ENCODE measurements around the gene RSRP1.
"Not testable (repeated sequence)": the region's sequence is repeated elsewhere in the genome, so short reads cannot be mapped to it uniquely, and the experiment has no call there.

The RSRP1 gene, protein sequence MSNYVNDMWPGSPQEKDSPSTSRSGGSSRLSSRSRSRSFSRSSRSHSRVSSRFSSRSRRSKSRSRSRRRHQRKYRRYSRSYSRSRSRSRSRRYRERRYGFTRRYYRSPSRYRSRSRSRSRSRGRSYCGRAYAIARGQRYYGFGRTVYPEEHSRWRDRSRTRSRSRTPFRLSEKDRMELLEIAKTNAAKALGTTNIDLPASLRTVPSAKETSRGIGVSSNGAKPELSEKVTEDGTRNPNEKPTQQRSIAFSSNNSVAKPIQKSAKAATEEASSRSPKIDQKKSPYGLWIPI

DNA sequence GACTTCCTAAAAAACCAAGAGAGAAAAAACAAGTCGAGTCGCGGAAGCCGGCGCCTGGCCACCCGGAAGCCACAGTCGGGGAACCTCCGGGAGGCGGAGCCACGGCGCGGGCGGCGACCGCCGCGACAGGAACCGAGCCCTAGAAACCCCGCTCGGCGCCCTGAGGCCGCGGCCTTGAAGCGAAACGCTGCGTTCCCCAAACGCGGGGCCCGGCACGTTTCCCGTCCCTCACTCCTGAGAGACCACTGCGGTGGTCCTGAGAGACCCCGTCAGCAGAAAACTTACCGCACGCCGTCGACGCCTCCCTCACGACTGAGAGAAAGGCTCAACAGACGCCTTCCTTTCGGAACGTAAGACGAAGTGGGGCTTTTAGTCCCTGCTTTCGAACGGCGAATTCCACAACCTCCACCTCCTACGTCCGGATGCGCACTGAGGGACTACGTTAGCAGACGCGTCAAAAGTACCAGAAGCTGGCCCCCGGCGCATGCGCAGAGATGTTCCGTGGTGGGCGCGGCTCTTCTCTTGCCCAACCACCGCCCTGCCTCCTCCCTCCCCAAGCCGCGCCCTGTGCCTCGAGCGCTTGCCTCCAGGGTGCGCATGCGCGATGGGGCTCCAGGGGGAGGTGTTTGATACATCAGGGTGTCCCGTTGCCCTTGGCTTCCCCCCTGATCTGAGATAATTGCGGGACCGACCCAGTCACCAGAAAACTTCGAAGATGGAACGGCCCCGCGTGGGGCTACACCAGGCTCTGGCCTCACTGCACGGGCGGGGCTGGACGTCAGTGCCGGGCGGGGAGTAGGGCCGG, at the start of gene RSRP1:
RSRP1 (minus strand) TSS at position 431 of the 805 bp plus-strand sequence. CDS start 491 bp downstream, outside the sequence.
- DNase-seq = peak; percentile 100

DNA sequence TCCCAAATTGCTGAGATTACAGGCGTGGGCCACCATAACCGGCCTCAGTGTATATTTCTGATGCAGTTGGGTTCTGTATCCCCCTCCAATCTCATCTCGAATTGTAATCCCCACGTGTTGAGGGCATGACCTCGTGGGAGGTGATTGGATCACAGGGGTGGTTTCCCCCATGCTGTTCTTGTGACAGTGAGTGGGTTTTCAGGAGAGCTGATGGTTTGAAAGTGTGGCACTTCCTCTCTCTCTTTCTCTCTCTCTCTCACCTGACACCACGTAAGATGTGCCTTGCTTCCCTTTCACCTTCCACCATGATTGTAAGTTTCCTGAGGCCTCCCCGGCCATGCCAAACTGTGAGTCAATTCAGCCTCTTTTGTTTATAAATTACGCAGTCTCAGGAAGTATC, 49.2 kb upstream of the RSRP1 start:
- peak; percentile 7 to 26 (median 15) for DNase-seq

DNA sequence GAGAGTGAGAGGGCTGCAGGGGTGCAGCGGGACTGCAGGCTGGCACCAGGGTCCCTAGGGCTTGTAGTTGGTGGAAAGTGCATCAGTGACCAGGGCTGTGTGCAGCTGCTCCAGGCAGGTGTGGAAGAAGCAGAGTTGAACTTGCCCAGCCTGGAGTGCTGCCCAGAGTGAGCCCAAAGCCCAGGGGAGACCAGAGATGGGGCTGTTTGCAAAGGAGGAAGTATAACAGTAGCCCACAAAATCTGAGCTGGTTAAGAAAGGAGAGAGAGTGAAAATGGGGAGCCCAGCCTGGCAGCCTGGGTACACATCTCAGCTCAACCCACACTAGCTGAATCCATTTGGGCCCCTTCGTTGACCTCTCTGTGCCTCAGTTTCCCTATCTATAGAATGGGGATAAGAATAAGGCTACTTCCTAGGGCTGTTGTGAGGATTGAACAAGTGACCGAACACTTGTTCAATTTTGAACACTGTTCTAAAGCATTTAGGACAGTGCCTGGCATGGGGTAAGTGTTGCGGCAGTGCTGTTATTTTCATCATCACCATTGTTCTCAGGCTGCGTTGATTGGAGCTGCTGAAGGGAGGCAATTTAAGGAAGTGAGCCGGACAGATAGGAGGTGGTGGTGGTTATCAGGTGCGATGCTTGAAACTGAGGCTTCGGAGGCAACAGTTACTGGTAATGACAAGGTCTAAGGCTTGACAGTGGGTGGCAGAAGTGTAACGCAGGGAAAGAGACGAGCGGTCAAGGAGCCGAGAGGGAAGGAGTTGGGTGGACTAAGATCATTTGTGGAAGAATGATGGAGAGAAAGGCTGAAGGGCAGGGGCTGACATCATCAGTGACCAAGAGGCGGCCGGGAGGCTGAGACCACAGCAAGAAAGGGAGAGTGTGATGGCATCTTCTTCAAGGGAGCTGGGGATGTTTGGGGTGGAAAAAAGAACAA, 47.9 kb upstream of the RSRP1 start:
- not testable (repeated sequence) for DNase-seq

- peak in 2 of 3 donors; percentile 16 to 62 for DNase-seq
Observed at GRCh38 chr1:25293426-25293825, 46.2 kb upstream of the RSRP1 start.

DNA sequence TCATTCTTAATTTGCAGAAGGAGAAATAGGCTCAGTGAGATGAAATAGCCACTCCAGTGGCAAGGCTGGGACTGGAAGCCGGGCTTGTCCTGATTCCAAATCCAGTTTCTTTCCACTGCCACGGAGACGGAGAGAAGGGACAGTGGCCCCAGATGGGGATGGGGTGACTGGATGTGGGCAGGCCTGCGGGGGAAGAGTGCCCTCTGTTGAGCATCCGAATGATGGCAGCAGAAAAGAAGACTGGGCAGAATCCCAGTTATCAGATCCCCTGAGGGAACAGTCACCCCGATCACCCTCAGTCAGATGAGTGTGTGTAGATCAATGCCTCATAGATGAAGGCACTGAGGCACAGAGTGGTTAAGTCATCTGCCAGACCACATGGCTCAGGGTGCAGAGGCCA, 42.8 kb upstream of the RSRP1 start:
- not testable (repeated sequence) for DNase-seq

DNA sequence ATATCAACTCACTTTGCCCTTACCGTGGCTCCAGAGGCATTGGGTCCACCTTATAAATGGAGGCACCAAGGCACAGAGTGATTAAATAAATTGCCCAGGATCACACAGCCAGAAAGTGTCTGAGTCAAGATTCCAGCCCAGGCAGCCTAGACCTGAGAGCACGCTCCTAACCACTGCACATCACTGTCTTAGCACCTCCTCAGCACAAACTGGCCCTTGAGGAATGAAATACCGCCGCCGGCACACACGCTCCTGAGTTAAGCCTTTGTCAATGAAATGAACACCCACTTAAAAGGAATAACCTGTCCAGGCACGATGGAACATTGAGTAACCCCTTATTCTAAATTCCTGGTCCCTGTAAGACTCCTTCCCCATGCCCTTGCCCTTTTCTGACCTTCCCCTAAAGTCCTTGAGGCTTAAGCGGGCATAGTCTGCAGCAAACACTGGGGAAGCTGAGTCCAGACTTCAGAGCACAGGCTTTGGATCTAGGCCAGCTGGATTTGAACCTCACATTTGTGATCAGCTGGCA, 41.4 kb upstream of the RSRP1 start:
- not testable (repeated sequence) for DNase-seq

GRCh38 chr1:25287164-25287563, 39.9 kb upstream of the RSRP1 start:
- not testable (repeated sequence) for DNase-seq

DNA sequence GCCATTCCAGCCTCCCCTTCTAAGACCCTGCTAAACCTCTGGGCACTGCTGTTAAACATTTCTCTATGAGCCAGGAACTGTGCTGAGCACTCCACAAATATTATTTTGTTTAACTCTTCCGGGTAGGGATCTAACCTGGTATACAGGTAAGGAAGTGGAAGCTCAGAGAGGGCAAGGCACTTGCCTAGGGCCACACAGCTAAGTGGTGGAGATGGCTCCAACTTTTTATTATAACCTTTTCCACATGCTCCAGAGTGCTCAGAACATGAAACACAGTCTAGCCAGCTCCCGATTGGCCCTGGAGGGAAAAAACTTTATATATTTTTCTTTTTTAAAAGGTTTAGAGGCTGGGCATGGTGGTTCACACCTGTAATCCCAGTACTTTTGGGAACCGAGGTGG, 38.6 kb upstream of the RSRP1 start:
- DNase-seq = not testable (repeated sequence)

DNA sequence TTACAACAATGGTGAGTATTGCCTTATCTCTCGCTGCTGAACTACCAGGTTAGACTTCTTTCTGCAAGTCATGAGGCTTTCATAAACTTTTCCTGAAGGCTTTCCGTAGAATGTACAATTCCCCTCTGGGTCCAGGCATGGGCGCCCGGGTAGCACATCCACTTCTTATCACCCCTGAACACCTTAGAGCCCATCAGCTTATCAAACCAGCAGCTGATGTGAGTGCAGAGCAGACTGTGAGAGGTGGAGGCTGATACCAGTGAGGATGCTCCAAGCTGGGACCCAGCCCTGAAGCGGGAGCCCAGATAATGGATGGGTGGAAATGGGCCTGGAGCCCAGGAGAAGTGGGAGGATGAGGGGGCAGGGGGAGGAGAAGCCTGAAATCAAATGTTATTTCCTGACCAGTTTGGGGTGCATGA, 32.4 kb upstream of the RSRP1 start:
- DNase-seq = not testable (repeated sequence)

DNA sequence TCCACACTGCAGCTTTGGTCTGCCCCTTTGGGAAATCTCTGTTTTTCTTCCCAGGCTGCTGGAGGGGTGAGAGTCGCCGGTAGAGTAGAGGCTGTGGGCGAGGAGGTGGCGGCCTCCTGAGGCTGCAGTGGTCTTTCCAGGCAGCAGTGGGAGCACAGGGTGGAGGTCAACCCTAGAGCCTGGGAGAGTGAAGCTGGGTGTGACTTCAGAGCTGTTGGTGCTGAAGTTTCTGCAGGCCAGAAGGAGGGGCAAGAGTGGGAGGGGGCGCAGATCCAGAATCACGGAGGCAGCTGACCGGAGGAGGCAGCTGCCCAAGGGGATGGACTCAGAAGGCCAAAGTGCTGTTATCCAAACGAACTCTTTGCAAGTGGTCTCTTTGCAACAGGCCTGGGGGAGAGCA, 31.5 kb upstream of the RSRP1 start:
- DNase-seq = not testable (repeated sequence)

GRCh38 chr1:25278358-25278757, 31.1 kb upstream of the RSRP1 start:
- not testable (repeated sequence) for DNase-seq

GRCh38 chr1:25277295-25277694, 30.0 kb upstream of the RSRP1 start:
- not testable (repeated sequence) for DNase-seq

GRCh38 chr1:25275648-25276047, 28.4 kb upstream of the RSRP1 start:
- DNase-seq = not testable (repeated sequence)

- DNase-seq = not testable (repeated sequence)
Observed at GRCh38 chr1:25272238-25272637, 25.0 kb upstream of the RSRP1 start, which contains the start of gene RHD. Gene RHD, plus strand, starts transcription at chr1:25272509. Its CDS starts 39 bp downstream, at chr1:25272548.

GRCh38 chr1:25268143-25268760, 21.0 kb upstream of the RSRP1 start:
- DNase-seq = peak in 1 of 3 donors; percentile 54

- DNase-seq = peak; percentile 70 to 87 (median 77)
Observed at GRCh38 chr1:25267288-25268142, 20.3 kb upstream of the RSRP1 start.

GRCh38 chr1:25266554-25267287, 19.5 kb upstream of the RSRP1 start:
- not testable (repeated sequence) for DNase-seq

- not testable (repeated sequence) for DNase-seq
Observed at GRCh38 chr1:25260336-25260735, 13.1 kb upstream of the RSRP1 start.

- DNase-seq = peak in 2 of 3 donors; percentile 23 to 45
Observed at GRCh38 chr1:25259813-25260212, 12.6 kb upstream of the RSRP1 start.

DNA sequence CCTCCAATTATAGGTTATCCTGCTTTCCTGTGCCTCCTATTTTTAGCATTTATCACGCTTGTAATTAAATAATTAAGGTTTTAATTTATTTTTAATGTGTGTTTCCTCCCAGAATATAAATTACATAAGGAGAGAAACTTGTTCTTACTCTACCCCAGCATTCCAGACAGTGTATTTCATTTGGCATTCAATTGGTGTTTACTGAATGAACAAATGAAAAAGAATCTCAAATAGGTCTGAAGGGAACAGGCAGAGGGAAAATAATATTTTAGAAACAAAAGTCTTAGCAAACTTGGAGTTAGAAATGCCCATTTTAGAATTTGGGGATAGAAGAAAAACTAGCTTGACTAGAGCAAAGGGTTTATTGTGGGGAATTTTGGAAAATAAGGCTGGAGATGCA, 9.9 kb upstream of the RSRP1 start:
- no peak for DNase-seq

Data from suppressor macrophage treated with lipopolysaccharide for 1 hour (primary cell).